ENCODE measurements around the gene SP100.

Gene SP100

GRCh38 chr2:230542751-230543150, 126.8 kb downstream of the SP100 start:
- DNase-seq (ENCODE audit: low spot score) = no peak

- no peak for DNase-seq (ENCODE audit: low spot score)
Measured at GRCh38 chr2:230552181-230552580, 136.2 kb downstream of the SP100 start.

GRCh38 chr2:230557065-230557464, 141.1 kb downstream of the SP100 start:
- DNase-seq (ENCODE audit: low spot score) = no peak

- DNase-seq (ENCODE audit: low spot score) = no peak
Measured at GRCh38 chr2:230564805-230565779, 149.1 kb downstream of the SP100 start.

- DNase-seq (ENCODE audit: low spot score) = no peak
Measured at GRCh38 chr2:230569298-230569697, 153.3 kb downstream of the SP100 start.

- DNase-seq (ENCODE audit: low spot score) = no peak
Measured at GRCh38 chr2:230570987-230571386, 155.0 kb downstream of the SP100 start.

- DNase-seq (ENCODE audit: low spot score) = peak; percentile 62
Measured at GRCh38 chr2:230575642-230576324, 159.8 kb downstream of the SP100 start.

- no peak for DNase-seq (ENCODE audit: low spot score)
Measured at GRCh38 chr2:230577114-230577513, 161.1 kb downstream of the SP100 start.

- DNase-seq (ENCODE audit: low spot score) = no peak
Measured at GRCh38 chr2:230578106-230578505, 162.1 kb downstream of the SP100 start.

- no peak for DNase-seq (ENCODE audit: low spot score)
Measured at GRCh38 chr2:230582851-230583283, 166.9 kb downstream of the SP100 start.

- DNase-seq (ENCODE audit: low spot score) = no peak
Measured at GRCh38 chr2:230583581-230583980, 167.6 kb downstream of the SP100 start.

GRCh38 chr2:230586328-230586982, 170.5 kb downstream of the SP100 start:
- no peak for DNase-seq (ENCODE audit: low spot score)

GRCh38 chr2:230589025-230589424, 173.0 kb downstream of the SP100 start:
- no peak for DNase-seq (ENCODE audit: low spot score)

- DNase-seq (ENCODE audit: low spot score) = peak; percentile 19
Measured at GRCh38 chr2:230589497-230590015, 173.6 kb downstream of the SP100 start.

GRCh38 chr2:230590333-230590732, 174.3 kb downstream of the SP100 start:
- DNase-seq (ENCODE audit: low spot score) = no peak

- DNase-seq (ENCODE audit: low spot score) = no peak
Measured at GRCh38 chr2:230591850-230592249, 175.8 kb downstream of the SP100 start.

GRCh38 chr2:230592775-230593174, 176.8 kb downstream of the SP100 start:
- no peak for DNase-seq (ENCODE audit: low spot score)
